T1000 (cell line): ENCODE results near the gene PIK3AP1.

Experiments used
- DNase-seq: peaks from one replicate; lab custom pipeline; 2025; ENCODE audit warnings: mixed read lengths; lab: John Stamatoyannopoulos, UW

The PIK3AP1 gene

GRCh38 chr10:96672481-96673175, 47.7 kb downstream of the PIK3AP1 start:
- DNase-seq, result no peak

- DNase-seq, result no peak
These were observed 49.0 kb downstream of the PIK3AP1 start for GRCh38 chr10:96671211-96671890.

- no peak for DNase-seq
These were observed 49.5 kb downstream of the PIK3AP1 start for GRCh38 chr10:96670786-96671185.

- DNase-seq, result no peak
These were observed 52.9 kb downstream of the PIK3AP1 start for GRCh38 chr10:96667401-96667800.

- no peak for DNase-seq
These were observed 53.6 kb downstream of the PIK3AP1 start for GRCh38 chr10:96666741-96667140.

GRCh38 chr10:96665306-96665705, 55.0 kb downstream of the PIK3AP1 start:
- no peak for DNase-seq

GRCh38 chr10:96664563-96664962, 55.8 kb downstream of the PIK3AP1 start:
- no peak for DNase-seq

GRCh38 chr10:96663797-96664196, 56.5 kb downstream of the PIK3AP1 start:
- no peak for DNase-seq

- no peak for DNase-seq
These were observed 58.7 kb downstream of the PIK3AP1 start for GRCh38 chr10:96661632-96662031.

GRCh38 chr10:96660297-96660696, 60.0 kb downstream of the PIK3AP1 start:
- DNase-seq, result no peak

- no peak for DNase-seq
These were observed 61.5 kb downstream of the PIK3AP1 start for GRCh38 chr10:96658844-96659243.

- no peak for DNase-seq
These were observed 62.9 kb downstream of the PIK3AP1 start for GRCh38 chr10:96657385-96657784.

GRCh38 chr10:96656839-96657238, 63.5 kb downstream of the PIK3AP1 start:
- DNase-seq, result no peak

GRCh38 chr10:96656198-96656577, 64.1 kb downstream of the PIK3AP1 start:
- no peak for DNase-seq

- DNase-seq, result no peak
These were observed 64.7 kb downstream of the PIK3AP1 start for GRCh38 chr10:96655461-96656197.

- no peak for DNase-seq
These were observed 68.3 kb downstream of the PIK3AP1 start for GRCh38 chr10:96651998-96652431.

GRCh38 chr10:96650958-96651357, 69.4 kb downstream of the PIK3AP1 start:
- DNase-seq, result no peak

GRCh38 chr10:96648297-96648696, 72.0 kb downstream of the PIK3AP1 start:
- no peak for DNase-seq

GRCh38 chr10:96647466-96647865, 72.8 kb downstream of the PIK3AP1 start:
- DNase-seq, result no peak

GRCh38 chr10:96646751-96647166, 73.6 kb downstream of the PIK3AP1 start:
- no peak for DNase-seq

GRCh38 chr10:96646301-96646700, 74.0 kb downstream of the PIK3AP1 start:
- no peak for DNase-seq

- DNase-seq, result no peak
These were observed 75.1 kb downstream of the PIK3AP1 start for GRCh38 chr10:96645191-96645721.

- DNase-seq, result no peak
These were observed 76.4 kb downstream of the PIK3AP1 start for GRCh38 chr10:96643920-96644319.
